ENCODE results near the gene DHRS7C. TPM values are rescaled to one million over a fixed set of nuclear protein-coding genes. Genes with fewer than 3 reads are reported as not detected.

The DHRS7C gene
- total and polyA plus RNA-seq, 2 donors (not counting 1 experiment from before 2014, with no cell fraction given) = not detected

DNA sequence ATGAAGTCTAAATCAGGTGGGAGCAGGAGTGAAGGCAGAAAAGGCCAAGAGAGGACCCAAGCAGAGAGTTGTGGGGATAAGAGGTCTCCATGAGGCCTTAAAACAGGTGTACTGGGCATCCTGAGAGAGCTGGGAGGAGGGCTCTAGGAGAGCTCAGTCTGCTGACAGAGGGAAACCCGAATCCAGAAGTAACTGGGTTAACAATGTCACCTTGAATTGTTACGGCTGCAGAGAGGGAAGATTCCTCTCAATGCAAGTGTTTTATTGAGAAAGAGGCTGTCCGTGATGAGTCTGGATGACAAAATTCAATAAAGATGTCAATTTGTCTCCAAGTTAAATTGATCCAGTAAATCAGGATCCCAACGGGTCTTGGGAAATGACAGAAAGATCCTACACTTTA, 8.3 kb downstream of the DHRS7C start:
- WGBS (ENCODE audit: insufficient coverage) = 95% methylated on average over 3 of the region's 4 CpGs
- no peaks in the 10 kb centered on the region for H3K9me3 Mint-ChIP-seq (ENCODE audit: insufficient read depth)
- H3K4me2 ChIP-seq (replicated peaks; ENCODE audit: low read depth, low read length, poor library complexity, severe bottlenecking) = no peak overlapping the region
- H3K36me3 ChIP-seq (replicated peaks in 1 of 2; ENCODE audit: control extremely low read depth in 1 of 2, control insufficient read depth in 1 of 2, extremely low read depth in 1 of 2, insufficient read depth in 2 of 2, low read length in 1 of 2) = no peaks in the 10 kb centered on the region
- ChIA-PET CTCF (no interaction called here), POLR2A (no interaction called here)
- H3K79me2 ChIP-seq (ENCODE audit: control insufficient read depth, insufficient read depth, low read length) = no peaks in the 10 kb centered on the region
- H3K9ac ChIP-seq (ENCODE audit: low read length) = no peak overlapping the region
- H3K4me1 ChIP-seq (ENCODE audit: control insufficient read depth in 2 of 2, insufficient read depth in 2 of 2, low read length in 2 of 2) = no peaks in the 10 kb centered on the region
- TF ChIP-seq, protein P1, sequence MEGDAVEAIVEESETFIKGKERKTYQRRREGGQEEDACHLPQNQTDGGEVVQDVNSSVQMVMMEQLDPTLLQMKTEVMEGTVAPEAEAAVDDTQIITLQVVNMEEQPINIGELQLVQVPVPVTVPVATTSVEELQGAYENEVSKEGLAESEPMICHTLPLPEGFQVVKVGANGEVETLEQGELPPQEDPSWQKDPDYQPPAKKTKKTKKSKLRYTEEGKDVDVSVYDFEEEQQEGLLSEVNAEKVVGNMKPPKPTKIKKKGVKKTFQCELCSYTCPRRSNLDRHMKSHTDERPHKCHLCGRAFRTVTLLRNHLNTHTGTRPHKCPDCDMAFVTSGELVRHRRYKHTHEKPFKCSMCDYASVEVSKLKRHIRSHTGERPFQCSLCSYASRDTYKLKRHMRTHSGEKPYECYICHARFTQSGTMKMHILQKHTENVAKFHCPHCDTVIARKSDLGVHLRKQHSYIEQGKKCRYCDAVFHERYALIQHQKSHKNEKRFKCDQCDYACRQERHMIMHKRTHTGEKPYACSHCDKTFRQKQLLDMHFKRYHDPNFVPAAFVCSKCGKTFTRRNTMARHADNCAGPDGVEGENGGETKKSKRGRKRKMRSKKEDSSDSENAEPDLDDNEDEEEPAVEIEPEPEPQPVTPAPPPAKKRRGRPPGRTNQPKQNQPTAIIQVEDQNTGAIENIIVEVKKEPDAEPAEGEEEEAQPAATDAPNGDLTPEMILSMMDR (IDR thresholded peaks at IDR 0.05) = no peak
- no peak for TF ChIP-seq EZH2 (IDR thresholded peaks at IDR 0.05; ENCODE audit: borderline replicate concordance, insufficient read depth, low read depth, low read length, poor library complexity, severe bottlenecking)
- DNase-seq = no peak
- H4K20me1 ChIP-seq (ENCODE audit: control insufficient read depth, insufficient read depth, low read length, poor library complexity, severe bottlenecking) = no peaks in the 10 kb centered on the region
- H3K27ac Mint-ChIP-seq = no peak overlapping the region
- peaks cover 20% of the 10 kb centered on the region for H3K27me3 Mint-ChIP-seq
- no peak overlapping the region for H3K27ac ChIP-seq (ENCODE audit: low read length in 2 of 2)
- H3K4me3 Mint-ChIP-seq = no peak overlapping the region
- H2AFZ ChIP-seq (ENCODE audit: insufficient read depth, low read depth, low read length, poor library complexity, severe bottlenecking) = no peak overlapping the region
- peaks cover 0 to 11% (median 0%) of the 10 kb centered on the region in 4 experiments for H3K27me3 ChIP-seq (replicated peaks in 1 of 4; ENCODE audit: control extremely low read depth in 1 of 4, control insufficient read depth in 3 of 4, insufficient read depth in 4 of 4, low read length in 3 of 4)
- H3K4me1 Mint-ChIP-seq = no peaks in the 10 kb centered on the region
- no peaks in the 10 kb centered on the region for H3K9me3 ChIP-seq (ENCODE audit: control extremely low read depth in 1 of 3, control insufficient read depth in 2 of 3, insufficient read depth in 1 of 3, low read length in 2 of 3)
- no peak for ATAC-seq (ENCODE audit: low read depth)
- H3K4me3 ChIP-seq (ENCODE audit: control extremely low read depth in 1 of 5, extremely low read depth in 1 of 5, insufficient read depth in 1 of 5, low read depth in 2 of 5, low read length in 4 of 5) = no peak overlapping the region
- intact Hi-C loops (cut with micrococcal nuclease) = no loop called here

DNA sequence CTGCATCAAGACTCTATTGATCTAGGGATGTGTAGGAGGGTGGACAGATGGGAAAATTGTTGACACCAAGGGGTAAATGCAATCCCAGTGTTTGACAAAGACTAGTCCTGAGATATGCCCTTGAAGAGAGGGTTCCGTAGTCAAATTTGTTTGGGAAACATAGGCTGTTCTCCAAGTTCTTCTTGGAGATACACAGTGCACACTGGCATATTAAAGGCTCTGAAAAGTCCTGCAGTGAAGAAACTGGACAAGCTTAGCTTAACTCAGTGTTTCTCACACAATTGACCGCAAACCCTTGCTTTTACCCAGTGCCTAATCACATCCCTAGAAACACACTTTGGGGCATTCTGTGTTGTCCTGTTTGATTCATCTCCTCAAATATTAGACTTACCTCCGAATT, 10.8 kb downstream of the DHRS7C start:
- no peak for TF ChIP-seq EZH2 (IDR thresholded peaks at IDR 0.05; ENCODE audit: borderline replicate concordance, insufficient read depth, low read depth, low read length, poor library complexity, severe bottlenecking)
- TF ChIP-seq, protein P1 (IDR thresholded peaks at IDR 0.05) = no peak
- DNase-seq = no peak
- ChIA-PET POLR2A (no interaction called here), CTCF (no interaction called here)
- peaks cover 20% of the 10 kb centered on the region for H3K27me3 Mint-ChIP-seq
- Histone ChIP-seq H4K20me1 (ENCODE audit: control insufficient read depth, insufficient read depth, low read length, poor library complexity, severe bottlenecking) (no peaks in the 10 kb centered on the region), H2AFZ (ENCODE audit: insufficient read depth, low read depth, low read length, poor library complexity, severe bottlenecking) (no peak overlapping the region), H3K36me3 (replicated peaks in 1 of 2; ENCODE audit: control extremely low read depth in 1 of 2, control insufficient read depth in 1 of 2, extremely low read depth in 1 of 2, insufficient read depth in 2 of 2, low read length in 1 of 2) (no peaks in the 10 kb centered on the region), H3K4me3 (ENCODE audit: control extremely low read depth in 1 of 5, extremely low read depth in 1 of 5, insufficient read depth in 1 of 5, low read depth in 2 of 5, low read length in 4 of 5) (no peak overlapping the region), H3K9ac (ENCODE audit: low read length) (no peak overlapping the region), H3K27me3 (replicated peaks in 1 of 4; ENCODE audit: control extremely low read depth in 1 of 4, control insufficient read depth in 3 of 4, insufficient read depth in 4 of 4, low read length in 3 of 4) (peaks cover 0 to 11% (median 2%) of the 10 kb centered on the region in 4 experiments), H3K4me2 (replicated peaks; ENCODE audit: low read depth, low read length, poor library complexity, severe bottlenecking) (no peak overlapping the region), H3K27ac (ENCODE audit: low read length in 2 of 2) (no peak overlapping the region), H3K79me2 (ENCODE audit: control insufficient read depth, insufficient read depth, low read length) (no peaks in the 10 kb centered on the region), H3K9me3 (ENCODE audit: control extremely low read depth in 1 of 3, control insufficient read depth in 2 of 3, insufficient read depth in 1 of 3, low read length in 2 of 3) (no peaks in the 10 kb centered on the region), H3K4me1 (ENCODE audit: control insufficient read depth in 2 of 2, insufficient read depth in 2 of 2, low read length in 2 of 2) (no peaks in the 10 kb centered on the region)
- no peak overlapping the region for H3K4me3 Mint-ChIP-seq
- H3K4me1 Mint-ChIP-seq = no peaks in the 10 kb centered on the region
- intact Hi-C loops (cut with micrococcal nuclease) = no loop called here
- WGBS (ENCODE audit: insufficient coverage) = 100% methylated on average over 2 of the region's 3 CpGs
- H3K9me3 Mint-ChIP-seq (ENCODE audit: insufficient read depth) = no peaks in the 10 kb centered on the region
- no peak for ATAC-seq (ENCODE audit: low read depth)
- H3K27ac Mint-ChIP-seq = no peak overlapping the region
